SH-SY5Y (cell line): ENCODE data around the gene LRRK1.

Experiments used
- GATA2 ChIP-seq: IDR thresholded peaks from 2 replicates; pipeline ENCODE4 v1.6.1; 2011; ENCODE audit warnings: mild to moderate bottlenecking, low read depth, low read length
- GATA3 ChIP-seq: IDR thresholded peaks from 2 replicates; pipeline ENCODE4 v1.6.1; 2011; ENCODE audit warnings: low read depth, mild to moderate bottlenecking, low read length, moderate library complexity

- TF ChIP-seq GATA2: no peak
- TF ChIP-seq GATA3: no peak
Measured at GRCh38 chr15:101035611-101036010, 116.5 kb downstream of the LRRK1 start.
